Neural cell (in vitro differentiated cells): ENCODE data around the gene ZNF608. TPM values are rescaled to one million over a fixed set of nuclear protein-coding genes. Genes with fewer than 3 reads are reported as not detected.

Source experiments
- H2AFZ ChIP-seq: fragments of 200-600, 300-800 bp; sonication (generic), shearing (Covaris generic); 2 replicates; pipeline ENCODE4 v1.6.0; 2014; ENCODE audit warnings: low read depth, mild to moderate bottlenecking, antibody characterized with exemption, low read length, moderate library complexity
- H3F3A ChIP-seq: fragments of 200-600 bp; shearing (Covaris generic); 2 replicates; pipeline ENCODE4 v1.6.1; 2016; ENCODE audit warnings: mild to moderate bottlenecking, moderate library complexity, mixed read lengths, antibody characterized with exemption, low read length; ENCODE audit not compliant: insufficient read depth, poor library complexity, severe bottlenecking
- H3K27ac ChIP-seq: fragments of 200-600, 300-800 bp; sonication (generic), shearing (Covaris generic); 2 replicates; pipeline ENCODE4 v1.5.1; 2014; ENCODE audit warnings: mild to moderate bottlenecking, low read length, moderate library complexity
- H3K27me3 ChIP-seq: fragments of 300-800, 200-600 bp; sonication (generic), shearing (Covaris generic); 2 replicates; pipeline ENCODE4 v1.6.0; 2014; ENCODE audit warnings: mild to moderate bottlenecking, low read depth, low read length, moderate library complexity; ENCODE audit not compliant: insufficient read depth
- H3K36me3 ChIP-seq: fragments of 300-800, 200-600 bp; sonication (generic), shearing (Covaris generic); 2 replicates; pipeline ENCODE4 v1.5.1; 2014; ENCODE audit warnings: mild to moderate bottlenecking, antibody characterized with exemption, low read length, moderate library complexity; ENCODE audit not compliant: insufficient read depth
- H3K4me2 ChIP-seq: fragments of 300-800, 200-600 bp; sonication (generic), shearing (Covaris generic); 2 replicates; pipeline ENCODE4 v1.6.0; 2014; ENCODE audit warnings: mild to moderate bottlenecking, low read length
- H3K4me3 ChIP-seq: fragments of 300-800, 200-600 bp; sonication (generic), shearing (Covaris generic); 2 replicates; pipeline ENCODE4 v1.5.1; 2014; ENCODE audit warnings: mild to moderate bottlenecking, low read length, moderate library complexity
- H3K79me2 ChIP-seq: fragments of 200-600 bp; shearing (Covaris generic); replicated peaks from 2 replicates; pipeline ENCODE4 v1.6.0; 2014; ENCODE audit warnings: mild to moderate bottlenecking, low read length, moderate library complexity; ENCODE audit not compliant: insufficient read depth
- H3K9ac ChIP-seq: fragments of 300-800, 200-600 bp; sonication (generic), shearing (Covaris generic); 2 replicates; pipeline ENCODE4 v1.6.1; 2016; ENCODE audit warnings: mild to moderate bottlenecking, low read length, mixed read lengths
- H3K9me2 ChIP-seq: fragments of 200-600 bp; shearing (Covaris generic); 2 replicates; pipeline ENCODE4 v1.6.1; 2016; ENCODE audit warnings: mild to moderate bottlenecking, low read length, mixed read lengths; ENCODE audit not compliant: insufficient read depth
- H3K9me3 ChIP-seq: fragments of 200-600, 300-800 bp; sonication (generic), shearing (Covaris generic); 2 replicates; pipeline ENCODE4 v1.6.1; 2016; ENCODE audit warnings: mild to moderate bottlenecking, mixed run types, low read length, moderate library complexity, mixed read lengths
- H4K20me1 ChIP-seq: fragments of 200-600 bp; shearing (Covaris generic); 2 replicates; pipeline ENCODE4 v1.6.1; 2016; ENCODE audit warnings: mild to moderate bottlenecking, mixed run types; ENCODE audit not compliant: insufficient read depth
- CTCF ChIP-seq: fragments of 450-650 bp; IDR thresholded peaks from 2 replicates; pipeline ENCODE4 v1.5.1; 2014; ENCODE audit warnings: antibody characterized with exemption, mild to moderate bottlenecking, moderate library complexity; ENCODE audit not compliant: poor library complexity, severe bottlenecking
- EP300 ChIP-seq: fragments of 450-650 bp; conservative IDR thresholded peaks from 2 replicates; pipeline ENCODE4 v1.6.1; 2014; ENCODE audit warnings: antibody characterized with exemption, mild to moderate bottlenecking, moderate library complexity; ENCODE audit not compliant: poor library complexity, severe bottlenecking
- EZH2 ChIP-seq: fragments of 200-600, 300-800 bp; shearing (Covaris generic), sonication (generic); IDR thresholded peaks from 2 replicates; pipeline ENCODE4 v1.6.1; 2014; ENCODE audit warnings: antibody characterized with exemption, low read length, borderline replicate concordance, mild to moderate bottlenecking; ENCODE audit not compliant: insufficient read depth, poor library complexity, severe bottlenecking
- MXI1 ChIP-seq: fragments of 450-650 bp; conservative IDR thresholded peaks from 2 replicates; pipeline ENCODE4 v1.6.1; 2014; ENCODE audit warnings: antibody characterized with exemption, mild to moderate bottlenecking; ENCODE audit not compliant: poor library complexity, severe bottlenecking
- POLR2AphosphoS5 ChIP-seq: IDR thresholded peaks from 2 replicates; pipeline ENCODE4 v1.6.1; 2012
- RAD21 ChIP-seq: fragments of 450-650 bp; conservative IDR thresholded peaks from 2 replicates; pipeline ENCODE4 v1.6.1; 2014; ENCODE audit warnings: antibody characterized with exemption, mild to moderate bottlenecking, moderate library complexity
- REST ChIP-seq: IDR thresholded peaks from 2 replicates; pipeline ENCODE4 v1.6.1; 2012; ENCODE audit warnings: borderline replicate concordance
- SMC3 ChIP-seq: fragments of 450-650 bp; conservative IDR thresholded peaks from 2 replicates; pipeline ENCODE4 v1.6.1; 2014; ENCODE audit warnings: antibody characterized with exemption, mild to moderate bottlenecking, moderate library complexity; ENCODE audit not compliant: poor library complexity
- TAF1 ChIP-seq: IDR thresholded peaks from 2 replicates; pipeline ENCODE4 v1.6.1; 2012; ENCODE audit warnings: low read depth
- polyA plus RNA-seq: library from polyadenylated mRNA; depleted of rRNA; stranded (reverse); fragments of >200 nt; gene quantifications from 2 replicates; pipeline ENCODE4 v1.2.3, GENCODE V29; 2014

Gene ZNF608
- polyA plus RNA-seq, 1 donor from 2014 or later, result 32.4 TPM

- Histone ChIP-seq H3K27me3 (no peaks in the 10 kb centered on the region), H3K9ac (no peak overlapping the region), H3K9me3 (no peaks in the 10 kb centered on the region), H3K4me3 (no peak overlapping the region), H3K79me2 (no peaks in the 10 kb centered on the region), H3K27ac (no peak overlapping the region), H3K4me2 (no peak overlapping the region), H2AFZ (no peak overlapping the region), H3K36me3 (no peaks in the 10 kb centered on the region), H3F3A (peaks cover 4% of the 10 kb centered on the region), H4K20me1 (no peaks in the 10 kb centered on the region), H3K9me2 (no peaks in the 10 kb centered on the region)
- no peak for TF ChIP-seq POLR2AphosphoS5
- TF ChIP-seq EP300, result no peak
- TF ChIP-seq MXI1, result no peak
- TF ChIP-seq SMC3, result no peak
- TF ChIP-seq CTCF, result no peak
- TF ChIP-seq RAD21, result no peak
Observed at GRCh38 chr5:124790301-124790894, 44.0 kb upstream of the ZNF608 start.

GRCh38 chr5:124789104-124789605, 42.7 kb upstream of the ZNF608 start:
- H3K4me2 ChIP-seq, result no peak overlapping the region
- no peak overlapping the region for H3K27ac ChIP-seq
- no peak overlapping the region for H3K4me3 ChIP-seq
- H3K9me3 ChIP-seq, result no peaks in the 10 kb centered on the region
- no peaks in the 10 kb centered on the region for H3K9me2 ChIP-seq
- no peaks in the 10 kb centered on the region for H3K79me2 ChIP-seq
- H3K36me3 ChIP-seq, result no peaks in the 10 kb centered on the region
- H3K27me3 ChIP-seq, result no peaks in the 10 kb centered on the region
- TF ChIP-seq TAF1 (no peak), SMC3 (no peak), EP300 (no peak), REST (no peak)
- peaks cover 4% of the 10 kb centered on the region for H3F3A ChIP-seq
- no peaks in the 10 kb centered on the region for H4K20me1 ChIP-seq
- H2AFZ ChIP-seq, result no peak overlapping the region
- no peak overlapping the region for H3K9ac ChIP-seq

GRCh38 chr5:124783794-124784193, 37.4 kb upstream of the ZNF608 start:
- Histone ChIP-seq H4K20me1 (no peaks in the 10 kb centered on the region), H3K4me2 (no peak overlapping the region), H3K4me3 (no peak overlapping the region), H2AFZ (no peak overlapping the region), H3K9ac (no peak overlapping the region), H3K9me3 (no peaks in the 10 kb centered on the region), H3K79me2 (no peaks in the 10 kb centered on the region), H3K36me3 (no peaks in the 10 kb centered on the region), H3F3A (no peaks in the 10 kb centered on the region), H3K9me2 (no peaks in the 10 kb centered on the region), H3K27ac (no peak overlapping the region), H3K27me3 (no peaks in the 10 kb centered on the region)
- no peak for TF ChIP-seq POLR2AphosphoS5
- TF ChIP-seq TAF1, result no peak
- no peak for TF ChIP-seq CTCF
- no peak for TF ChIP-seq EZH2
- no peak for TF ChIP-seq RAD21
- TF ChIP-seq REST, result no peak
- no peak for TF ChIP-seq EP300
- no peak for TF ChIP-seq SMC3
- no peak for TF ChIP-seq MXI1
